DOHH2 (cell line): ENCODE measurements around the gene PPM1M.
A peak's percentile ranks its signal among the peaks of the same experiment; 100 is the strongest.

ENCODE experiments used
- H3F3A ChIP-seq: fragments of 200-600 bp; sonication (generic), shearing (Covaris generic); 2 replicates; pipeline ENCODE4 v1.6.0; 2016; ENCODE audit warnings: antibody characterized with exemption, mild to moderate bottlenecking; ENCODE audit not compliant: control insufficient read depth, insufficient read depth
- H3K27ac ChIP-seq: fragments of 200-600 bp; sonication (generic); 2 replicates; pipeline ENCODE4 v1.5.1; 2014; ENCODE audit warnings: low read depth, mild to moderate bottlenecking, low read length, moderate library complexity
- H3K27me3 ChIP-seq: fragments of 200-600 bp; sonication (generic); 2 replicates; pipeline ENCODE4 v1.6.1; 2014; ENCODE audit warnings: mild to moderate bottlenecking, low read length, mixed read lengths; ENCODE audit not compliant: control insufficient read depth
- H3K36me3 ChIP-seq: fragments of 200-600 bp; sonication (generic); 2 replicates; pipeline ENCODE4 v1.6.1; 2014; ENCODE audit warnings: mild to moderate bottlenecking, low read length, moderate library complexity, mixed read lengths; ENCODE audit not compliant: control insufficient read depth
- H3K4me1 ChIP-seq: fragments of 200-600 bp; sonication (generic); 2 replicates; pipeline ENCODE4 v1.6.1; 2014; ENCODE audit warnings: mild to moderate bottlenecking, low read length, mixed read lengths; ENCODE audit not compliant: control insufficient read depth
- H3K4me2 ChIP-seq: fragments of 200-600 bp; sonication (generic); 2 replicates; pipeline ENCODE4 v1.6.0; 2014; ENCODE audit warnings: mild to moderate bottlenecking, low read length, moderate library complexity
- H3K4me3 ChIP-seq: fragments of 200-600 bp; sonication (generic); 2 replicates; pipeline ENCODE4 v1.5.1; 2014; ENCODE audit warnings: mild to moderate bottlenecking, low read length, mixed read lengths
- H3K79me2 ChIP-seq: fragments of 200-600 bp; sonication (generic); 2 replicates; pipeline ENCODE4 v1.6.1; 2014; ENCODE audit warnings: mild to moderate bottlenecking, low read length, mixed read lengths; ENCODE audit not compliant: control insufficient read depth
- H3K9me2 ChIP-seq: fragments of 200-600 bp; sonication (generic); replicated peaks from 2 replicates; pipeline ENCODE4 v1.6.1; 2014; ENCODE audit warnings: mild to moderate bottlenecking, low read length, mixed read lengths; ENCODE audit not compliant: control insufficient read depth
- H3K9me3 ChIP-seq: fragments of 200-600 bp; sonication (generic); 2 replicates; pipeline ENCODE4 v1.6.1; 2014; ENCODE audit warnings: antibody characterized with exemption, low read length, mixed read lengths; ENCODE audit not compliant: control insufficient read depth, insufficient read depth
- H4K20me1 ChIP-seq: fragments of 200-600 bp; sonication (generic); 2 replicates; pipeline ENCODE4 v1.6.0; 2014; ENCODE audit warnings: low read depth, mild to moderate bottlenecking, antibody characterized with exemption, low read length, moderate library complexity; ENCODE audit not compliant: control insufficient read depth, insufficient read depth
- EZH2phosphoT487 ChIP-seq: fragments of 200-600 bp; sonication (generic); IDR thresholded peaks from 2 replicates; pipeline ENCODE4 v1.6.1; 2017; ENCODE audit warnings: borderline replicate concordance, mild to moderate bottlenecking, antibody characterized with exemption, low read length, moderate library complexity, mixed read lengths
- TF ChIP-seq, protein P1 (sequence below): fragments of 200-600 bp; sonication (generic); IDR thresholded peaks from one replicate; pipeline ENCODE4 v1.5.1; 2014; ENCODE audit warnings: antibody characterized with exemption, mild to moderate bottlenecking, low read depth, low read length; ENCODE audit not compliant: poor library complexity, severe bottlenecking

Gene PPM1M

DNA sequence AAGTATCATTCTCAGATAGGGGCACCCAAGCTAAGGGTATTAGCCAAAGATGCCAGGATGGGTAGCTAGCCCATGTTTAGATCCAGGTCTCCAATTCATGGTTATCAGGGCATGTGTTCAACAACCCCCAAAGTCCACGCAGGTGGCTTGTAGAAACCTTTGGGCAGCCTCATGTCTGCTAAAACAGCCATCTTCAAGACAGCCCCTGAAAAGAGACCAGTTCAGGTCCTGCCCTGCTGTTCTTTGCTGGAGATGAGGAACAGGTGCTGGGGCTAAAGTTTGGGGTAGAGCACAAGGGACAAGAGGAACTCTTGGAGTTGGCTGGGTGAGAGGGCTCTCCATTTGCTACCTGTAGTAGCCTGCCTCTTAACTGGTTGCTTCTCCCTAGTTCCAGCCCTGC is 4.6 kb downstream of the PPM1M start:
- Histone ChIP-seq H3K36me3 (peaks cover 59% of the 10 kb centered on the region), H3K9me3 (no peaks in the 10 kb centered on the region)

DNA sequence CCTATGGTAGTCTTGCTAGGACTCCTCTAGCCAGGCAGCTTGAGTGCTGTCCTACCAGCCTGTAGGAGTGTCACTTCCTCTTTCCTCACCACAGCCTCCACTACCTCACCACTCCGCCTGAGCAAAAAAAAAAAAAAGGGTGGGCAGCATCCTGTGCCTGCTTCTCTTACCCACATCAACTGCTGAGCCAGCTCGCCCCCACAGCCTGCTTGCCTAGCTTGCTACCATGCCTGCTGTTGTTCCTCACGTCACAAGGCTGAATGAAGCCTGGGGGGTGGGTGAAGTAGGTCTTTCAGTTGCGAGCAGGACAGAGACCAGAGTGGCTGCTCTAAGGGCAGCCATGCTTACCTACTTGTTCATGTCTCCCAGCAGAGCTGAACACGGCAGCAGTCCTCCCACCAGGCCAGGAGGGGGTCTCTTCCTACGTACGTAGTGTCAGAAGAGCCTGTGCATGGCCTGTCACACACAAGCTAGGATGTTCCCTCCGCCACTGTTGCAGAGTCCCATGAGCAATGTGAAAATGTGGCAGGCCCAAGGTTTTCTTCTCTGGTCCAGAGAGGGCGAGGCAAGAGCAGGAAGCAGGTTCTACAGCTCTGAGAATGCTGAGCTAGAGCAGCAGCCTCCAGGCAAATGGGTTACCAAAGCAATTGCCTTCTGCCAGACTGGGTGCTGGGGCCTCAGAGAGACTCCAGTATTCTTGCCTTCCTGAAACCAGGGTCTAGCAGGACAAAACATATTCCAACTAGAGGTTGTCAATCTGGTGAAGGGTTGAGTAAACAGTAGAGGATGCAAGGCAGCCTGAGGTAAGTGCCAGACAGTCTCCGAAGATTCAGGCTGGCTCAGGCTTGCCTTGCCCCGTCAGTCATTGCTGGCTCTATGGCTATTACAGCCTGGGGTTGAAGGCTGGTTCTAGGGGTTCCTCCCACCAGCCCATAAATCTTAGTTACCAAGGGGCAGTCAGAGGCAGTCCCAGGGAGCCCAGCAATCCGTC is 8.1 kb downstream of the PPM1M start:
- peaks cover 30% of the 10 kb centered on the region for H3K79me2 ChIP-seq
- peaks cover 46% of the 10 kb centered on the region for H3K4me1 ChIP-seq
- peaks cover 25% of the 10 kb centered on the region for H3F3A ChIP-seq
- no peaks in the 10 kb centered on the region for H3K9me2 ChIP-seq
- H3K9me3 ChIP-seq = no peaks in the 10 kb centered on the region
- no peaks in the 10 kb centered on the region for H3K27me3 ChIP-seq
- peak overlapping the region; percentile 52 for H3K27ac ChIP-seq
- H3K4me3 ChIP-seq = peak overlapping the region; percentile 44
- H4K20me1 ChIP-seq = peaks cover 18% of the 10 kb centered on the region; the same call in 1 of the 2 replicates
- no peak for TF ChIP-seq EZH2phosphoT487
- TF ChIP-seq, protein P1, sequence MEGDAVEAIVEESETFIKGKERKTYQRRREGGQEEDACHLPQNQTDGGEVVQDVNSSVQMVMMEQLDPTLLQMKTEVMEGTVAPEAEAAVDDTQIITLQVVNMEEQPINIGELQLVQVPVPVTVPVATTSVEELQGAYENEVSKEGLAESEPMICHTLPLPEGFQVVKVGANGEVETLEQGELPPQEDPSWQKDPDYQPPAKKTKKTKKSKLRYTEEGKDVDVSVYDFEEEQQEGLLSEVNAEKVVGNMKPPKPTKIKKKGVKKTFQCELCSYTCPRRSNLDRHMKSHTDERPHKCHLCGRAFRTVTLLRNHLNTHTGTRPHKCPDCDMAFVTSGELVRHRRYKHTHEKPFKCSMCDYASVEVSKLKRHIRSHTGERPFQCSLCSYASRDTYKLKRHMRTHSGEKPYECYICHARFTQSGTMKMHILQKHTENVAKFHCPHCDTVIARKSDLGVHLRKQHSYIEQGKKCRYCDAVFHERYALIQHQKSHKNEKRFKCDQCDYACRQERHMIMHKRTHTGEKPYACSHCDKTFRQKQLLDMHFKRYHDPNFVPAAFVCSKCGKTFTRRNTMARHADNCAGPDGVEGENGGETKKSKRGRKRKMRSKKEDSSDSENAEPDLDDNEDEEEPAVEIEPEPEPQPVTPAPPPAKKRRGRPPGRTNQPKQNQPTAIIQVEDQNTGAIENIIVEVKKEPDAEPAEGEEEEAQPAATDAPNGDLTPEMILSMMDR = no peak
- H3K4me2 ChIP-seq = peak overlapping the region; percentile 57
- peaks cover 94% of the 10 kb centered on the region for H3K36me3 ChIP-seq

More for the DNA sequence above, 4.6 kb downstream of the PPM1M start:
- Histone ChIP-seq H3K4me1 (peaks cover 34% of the 10 kb centered on the region), H3K4me3 (no peak overlapping the region), H3K9me2 (no peaks in the 10 kb centered on the region), H3K27me3 (peaks cover 12% of the 10 kb centered on the region), H3K4me2 (no peak overlapping the region), H4K20me1 (0 out of 2 replicates have a peak, but pooled peaks cover 7% of the 10 kb centered on the region), H3K79me2 (peaks cover 8% of the 10 kb centered on the region), H3K27ac (no peak overlapping the region), H3F3A (peaks cover 14% of the 10 kb centered on the region)
- TF ChIP-seq, protein P1 = no peak
- no peak for TF ChIP-seq EZH2phosphoT487

DNA sequence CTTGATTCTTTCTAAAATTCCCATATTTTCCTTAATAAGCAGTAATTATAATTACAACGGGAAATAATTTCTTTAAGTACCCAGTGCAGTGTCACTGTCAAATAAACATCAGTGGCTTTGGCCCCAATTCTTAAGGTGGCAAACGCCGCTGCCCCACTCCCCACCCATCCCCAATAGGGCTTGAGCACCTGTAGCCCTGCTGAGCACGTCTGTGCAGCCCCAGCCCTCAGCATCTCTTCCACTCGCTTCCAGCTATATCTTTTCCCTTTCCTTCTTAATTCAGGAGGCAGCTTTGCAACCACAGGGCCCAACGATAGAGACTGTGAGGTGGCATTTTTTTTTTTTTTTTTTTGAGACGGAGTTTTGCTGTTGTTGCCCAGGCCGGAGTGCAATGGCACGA is 9.0 kb downstream of the PPM1M start:
- Histone ChIP-seq H3K4me3 (no peak overlapping the region), H4K20me1 (peaks cover 18% of the 10 kb centered on the region; the same call in 1 of the 2 replicates), H3K79me2 (peaks cover 32% of the 10 kb centered on the region), H3K9me2 (no peaks in the 10 kb centered on the region), H3K27me3 (no peaks in the 10 kb centered on the region), H3K36me3 (peaks cover 96% of the 10 kb centered on the region), H3K9me3 (no peaks in the 10 kb centered on the region), H3K4me1 (peaks cover 46% of the 10 kb centered on the region), H3F3A (peaks cover 25% of the 10 kb centered on the region), H3K27ac (no peak overlapping the region), H3K4me2 (no peak overlapping the region)
- TF ChIP-seq EZH2phosphoT487 = no peak
- TF ChIP-seq, protein P1 = no peak
